IMR-90 (cell line): ENCODE data around the gene MPRIP. TPM values are rescaled to one million over a fixed set of nuclear protein-coding genes. Genes with fewer than 3 reads are reported as not detected.

Experiments used
- ATAC-seq: fragments of 200-7000 bp; cut with Tn5 transposase; 2 replicates; pipeline ENCODE4 v1.9.1; 2020; ENCODE audit warnings: low read depth, mild to moderate bottlenecking, moderate library complexity
- BruUV-seq: library from RNA; stranded (reverse); fragments of 400-500 nt; replicated peaks from 2 replicates; lab custom pipeline; 2021; lab: Mats Ljungman, UMichigan
- CTCF ChIA-PET: fragments of 300-600 bp; formaldehyde crosslinking; extraction: SDS; loops from one replicate; lab custom pipeline; 2021; ENCODE audit warnings: antibody characterized with exemption; lab: Yijun Ruan, JAX
- POLR2A ChIA-PET: fragments of 300-600 bp; sonication (Branson Sonifier 250); formaldehyde crosslinking; loops from one replicate; lab custom pipeline; 2022; ENCODE audit warnings: antibody characterized with exemption; ENCODE audit not compliant: unreplicated experiment; lab: Charles Lee
- DNase-seq: peaks from one replicate; pipeline ENCODE4 v3.0.0; 2013
- H2AFZ ChIP-seq: replicated peaks from 2 replicates; pipeline ENCODE3; 2013; ENCODE audit warnings: low read length, mild to moderate bottlenecking; ENCODE audit not compliant: poor library complexity
- H2AK5ac ChIP-seq: 2 replicates; pipeline ENCODE4 v1.6.1; 2013; ENCODE audit warnings: low read depth, low read length, inconsistent platforms
- H2AK9ac ChIP-seq: replicated peaks from 2 replicates; pipeline ENCODE3; 2013; ENCODE audit warnings: mild to moderate bottlenecking, low read depth, low read length, moderate library complexity; ENCODE audit not compliant: poor library complexity
- H2BK120ac ChIP-seq: 2 replicates; pipeline ENCODE4 v1.6.1; 2013; ENCODE audit warnings: low read depth, low read length, inconsistent platforms
- H2BK15ac ChIP-seq: 3 replicates; pipeline ENCODE4 v1.6.1; 2013; ENCODE audit warnings: low read depth, low read length, inconsistent platforms
- H2BK20ac ChIP-seq: 2 replicates; pipeline ENCODE4 v1.6.1; 2013; ENCODE audit warnings: low read depth, mild to moderate bottlenecking, inconsistent platforms, low read length, moderate library complexity
- H2BK5ac ChIP-seq: 2 replicates; pipeline ENCODE4 v1.6.1; 2013; ENCODE audit warnings: mild to moderate bottlenecking, low read depth, low read length, inconsistent platforms; ENCODE audit not compliant: poor library complexity, severe bottlenecking
- H3K14ac ChIP-seq: replicated peaks from 2 replicates; pipeline ENCODE4 v1.6.1; 2013; ENCODE audit warnings: low read depth, low read length, inconsistent platforms
- H3K18ac ChIP-seq: 2 replicates; pipeline ENCODE4 v1.6.1; 2013; ENCODE audit warnings: low read depth, low read length, control low read depth
- H3K23ac ChIP-seq: 2 replicates; pipeline ENCODE4 v1.6.1; 2013; ENCODE audit warnings: low read depth, low read length, inconsistent platforms
- H3K27ac ChIP-seq: 2 replicates; pipeline ENCODE4 v1.5.1; 2013; ENCODE audit warnings: mild to moderate bottlenecking, control low read depth, low read length; ENCODE audit not compliant: insufficient read depth
- H3K27me3 ChIP-seq: 2 replicates; pipeline ENCODE4 v1.6.1; 2013; ENCODE audit warnings: low read length; ENCODE audit not compliant: control insufficient read depth, insufficient read depth
- H3K36me3 ChIP-seq: 2 replicates; pipeline ENCODE4 v1.6.1; 2013; ENCODE audit warnings: low read length, mixed read lengths; ENCODE audit not compliant: control insufficient read depth, insufficient read depth
- H3K4ac ChIP-seq: 2 replicates; pipeline ENCODE4 v1.6.1; 2013; ENCODE audit warnings: low read depth, low read length, inconsistent platforms
- H3K4me1 ChIP-seq: 2 replicates; pipeline ENCODE4 v1.6.1; 2013; ENCODE audit warnings: low read length, mixed read lengths; ENCODE audit not compliant: control insufficient read depth, insufficient read depth
- H3K4me2 ChIP-seq: 2 replicates; pipeline ENCODE4 v1.6.1; 2013; ENCODE audit warnings: low read depth, mild to moderate bottlenecking, control low read depth, low read length, moderate library complexity
- H3K4me3 ChIP-seq: 2 replicates; pipeline ENCODE4 v1.5.1; 2013; ENCODE audit warnings: low read depth, mild to moderate bottlenecking, control low read depth, low read length, moderate library complexity; ENCODE audit not compliant: insufficient read depth
- H3K56ac ChIP-seq: 2 replicates; pipeline ENCODE4 v1.6.1; 2013; ENCODE audit warnings: low read length, inconsistent platforms; ENCODE audit not compliant: insufficient read depth; ENCODE audit errors: extremely low read depth
- H3K79me1 ChIP-seq, 2 experiments: 2 replicates each; pipeline ENCODE4 v1.6.1; 2013; ENCODE audit warnings: low read length in 2 of 2, inconsistent platforms in 1 of 2, low read depth in 1 of 2
- H3K9ac ChIP-seq: 2 replicates; pipeline ENCODE4 v1.6.1; 2013; ENCODE audit warnings: low read depth, low read length, control low read depth
- H3K9me1 ChIP-seq: 2 replicates; pipeline ENCODE4 v1.6.1; 2013; ENCODE audit warnings: low read length, inconsistent platforms; ENCODE audit not compliant: insufficient read depth
- H3K9me3 ChIP-seq: 2 replicates; pipeline ENCODE4 v1.6.1; 2013; ENCODE audit warnings: low read length; ENCODE audit not compliant: control insufficient read depth, insufficient read depth
- H4K20me1 ChIP-seq: 2 replicates; pipeline ENCODE4 v1.6.1; 2013; ENCODE audit warnings: low read length, inconsistent platforms; ENCODE audit not compliant: insufficient read depth
- H4K5ac ChIP-seq: 2 replicates; pipeline ENCODE4 v1.6.1; 2013; ENCODE audit warnings: mild to moderate bottlenecking, low read depth, low read length, control low read depth
- H4K8ac ChIP-seq, 2 experiments: 2 replicates each; pipeline ENCODE4 v1.6.1; 2013; ENCODE audit warnings: low read depth in 2 of 2, low read length in 2 of 2, control low read depth in 1 of 2, inconsistent platforms in 1 of 2
- H4K91ac ChIP-seq: 2 replicates; pipeline ENCODE4 v1.6.1; 2013; ENCODE audit warnings: low read depth, low read length, inconsistent platforms; ENCODE audit not compliant: insufficient read depth
- BHLHE40 ChIP-seq: fragments of 150-350 bp; IDR thresholded peaks from 2 replicates; pipeline ENCODE4 v1.6.1; 2016; ENCODE audit warnings: mild to moderate bottlenecking, low read depth, low read length
- MXI1 ChIP-seq: IDR thresholded peaks from 2 replicates; pipeline ENCODE4 v1.6.1; 2012; ENCODE audit warnings: low read depth, mild to moderate bottlenecking, low read length, moderate library complexity, borderline replicate concordance
- NFE2L2 ChIP-seq: fragments of 150-350 bp; IDR thresholded peaks from 2 replicates; pipeline ENCODE4 v1.6.1; 2016; ENCODE audit warnings: low read depth, mild to moderate bottlenecking, low read length
- RAD21 ChIP-seq: IDR thresholded peaks from 2 replicates; pipeline ENCODE4 v1.6.1; 2012; ENCODE audit warnings: low read length, improper control_type of control experiment
- WGBS, 2 experiments: methylation state at CpG; one replicate each; pipeline versions ENCODE4 v1.1.5 to v1.1.7; 2013; ENCODE audit warnings: missing lambda C conversion rate in 2 of 2; ENCODE audit not compliant: insufficient read length in 1 of 2; ENCODE audit errors: extremely low coverage in 2 of 2; 5-methylcytosine and 5-hydroxymethylcytosine counted together
- dilution Hi-C: fragments of 300-500 bp; cut with HindIII; formaldehyde crosslinking; loops from one replicate; pipeline ENCODE4 v1.14.3; 2018; ENCODE audit warnings: low sequenced_read_pairs; ENCODE audit not compliant: unreplicated experiment
- in situ Hi-C: fragments of 300-500 bp; cut with MboI; formaldehyde crosslinking; loops from 3 replicates; pipeline ENCODE4 v1.14.3; 2019; ENCODE audit warnings: low sequenced_read_pairs, inconsistent platforms, mixed read lengths
- intact Hi-C: fragments of 100-400 bp; cut with micrococcal nuclease; formaldehyde crosslinking; loops from 2 replicates; pipeline ENCODE4 v1.10.0; 2022
- polyA plus RNA-seq, 3 experiments: library from polyadenylated mRNA; depleted of rRNA; stranded (reverse); fragments of >200 nt; gene quantifications; 2 replicates each; pipeline ENCODE4 v1.2.3, GENCODE V29; 2012; ENCODE audit warnings: low replicate concordance in 1 of 3
- total RNA-seq: library from RNA; depleted of rRNA; stranded (reverse); fragments of >200 nt; gene quantifications from 2 replicates; pipeline ENCODE4 v1.2.3, GENCODE V29; 2012
- TF ChIP-seq, protein P1 (sequence below): fragments of 150-350 bp; IDR thresholded peaks from 2 replicates; pipeline ENCODE4 v1.6.1; 2017; ENCODE audit warnings: mild to moderate bottlenecking, antibody characterized with exemption, low read length, low read depth
- TF ChIP-seq, protein P2 (sequence below): conservative IDR thresholded peaks from 2 replicates; pipeline ENCODE4 v1.5.1; 2012; ENCODE audit warnings: mild to moderate bottlenecking, low read depth, low read length, improper control_type of control experiment

MPRIP gene
- total and polyA plus RNA-seq, 2 of the 4 experiments (the other 2 are of a cell fraction), result 111 to 149 TPM

DNA sequence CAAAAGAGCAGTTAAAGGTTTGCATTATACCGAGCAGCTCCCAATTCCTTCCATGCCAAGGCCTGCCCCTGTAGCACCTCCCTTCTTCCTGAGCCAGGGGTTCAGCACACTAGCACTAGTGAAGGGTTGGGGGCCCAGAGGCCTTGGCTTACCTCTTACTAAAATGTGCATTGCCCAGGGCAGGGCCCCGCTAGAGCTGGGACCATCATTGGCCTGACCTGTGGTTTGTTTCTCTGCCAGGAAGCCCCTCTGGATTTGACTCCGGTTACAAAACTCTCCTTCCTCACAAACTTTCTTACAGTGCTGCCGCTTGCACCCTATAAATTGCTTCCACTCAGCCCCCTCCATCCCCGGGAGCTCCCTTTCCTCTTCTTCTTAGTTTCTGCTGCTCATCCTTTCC lies 33.8 kb downstream of the MPRIP start:
- no TSS peak for BruUV-seq
- H3K9ac ChIP-seq, result no peak overlapping the region
- H3K4me1 ChIP-seq, result peaks cover 30% of the 10 kb centered on the region
- peaks cover 100% of the 10 kb centered on the region for H4K20me1 ChIP-seq
- no peak overlapping the region for H4K91ac ChIP-seq
- H3K4ac ChIP-seq, result no peak overlapping the region
- no peak overlapping the region for H2BK120ac ChIP-seq
- H2AK9ac ChIP-seq, result no peak overlapping the region
- no peak overlapping the region for H2AK5ac ChIP-seq
- no peak overlapping the region for H2BK5ac ChIP-seq
- H3K9me3 ChIP-seq, result no peaks in the 10 kb centered on the region
- peaks cover 48 to 100% of the 10 kb centered on the region in 2 experiments for H3K79me1 ChIP-seq
- H2BK20ac ChIP-seq, result no peak overlapping the region
- 100% methylated on average over 1 of the region's 5 CpGs; no CpG with 5 or more reads in 1 of the 2 experiments for WGBS, 2 experiments
- ChIA-PET POLR2A (no interaction called here), CTCF (no interaction called here)
- no peak overlapping the region for H4K5ac ChIP-seq
- H3K18ac ChIP-seq, result no peak overlapping the region
- no peaks in the 10 kb centered on the region for H3K27me3 ChIP-seq
- no peak overlapping the region for H3K23ac ChIP-seq
- intact Hi-C loops (no loop called here), in situ Hi-C loops (no loop called here), dilution Hi-C loops (no loop called here)
- H4K8ac ChIP-seq, result no peak overlapping the region
- H3K9me1 ChIP-seq, result peaks cover 35% of the 10 kb centered on the region
- DNase-seq (no peak), ATAC-seq (no peak)
- no peak overlapping the region for H3K4me2 ChIP-seq
- no peak overlapping the region for H3K27ac ChIP-seq
- no peak overlapping the region for H3K4me3 ChIP-seq
- H3K14ac ChIP-seq, result no peak overlapping the region; the same call in 1 of the 2 replicates
- no peak overlapping the region for H3K56ac ChIP-seq
- TF ChIP-seq MXI1, result no peak
- TF ChIP-seq RAD21, result no peak
- no peak for TF ChIP-seq NFE2L2
- TF ChIP-seq, protein P1, sequence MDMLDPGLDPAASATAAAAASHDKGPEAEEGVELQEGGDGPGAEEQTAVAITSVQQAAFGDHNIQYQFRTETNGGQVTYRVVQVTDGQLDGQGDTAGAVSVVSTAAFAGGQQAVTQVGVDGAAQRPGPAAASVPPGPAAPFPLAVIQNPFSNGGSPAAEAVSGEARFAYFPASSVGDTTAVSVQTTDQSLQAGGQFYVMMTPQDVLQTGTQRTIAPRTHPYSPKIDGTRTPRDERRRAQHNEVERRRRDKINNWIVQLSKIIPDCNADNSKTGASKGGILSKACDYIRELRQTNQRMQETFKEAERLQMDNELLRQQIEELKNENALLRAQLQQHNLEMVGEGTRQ, result no peak
- TF ChIP-seq BHLHE40, result no peak
- TF ChIP-seq, protein P2, sequence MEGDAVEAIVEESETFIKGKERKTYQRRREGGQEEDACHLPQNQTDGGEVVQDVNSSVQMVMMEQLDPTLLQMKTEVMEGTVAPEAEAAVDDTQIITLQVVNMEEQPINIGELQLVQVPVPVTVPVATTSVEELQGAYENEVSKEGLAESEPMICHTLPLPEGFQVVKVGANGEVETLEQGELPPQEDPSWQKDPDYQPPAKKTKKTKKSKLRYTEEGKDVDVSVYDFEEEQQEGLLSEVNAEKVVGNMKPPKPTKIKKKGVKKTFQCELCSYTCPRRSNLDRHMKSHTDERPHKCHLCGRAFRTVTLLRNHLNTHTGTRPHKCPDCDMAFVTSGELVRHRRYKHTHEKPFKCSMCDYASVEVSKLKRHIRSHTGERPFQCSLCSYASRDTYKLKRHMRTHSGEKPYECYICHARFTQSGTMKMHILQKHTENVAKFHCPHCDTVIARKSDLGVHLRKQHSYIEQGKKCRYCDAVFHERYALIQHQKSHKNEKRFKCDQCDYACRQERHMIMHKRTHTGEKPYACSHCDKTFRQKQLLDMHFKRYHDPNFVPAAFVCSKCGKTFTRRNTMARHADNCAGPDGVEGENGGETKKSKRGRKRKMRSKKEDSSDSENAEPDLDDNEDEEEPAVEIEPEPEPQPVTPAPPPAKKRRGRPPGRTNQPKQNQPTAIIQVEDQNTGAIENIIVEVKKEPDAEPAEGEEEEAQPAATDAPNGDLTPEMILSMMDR, result no peak
- no peak overlapping the region for H2BK15ac ChIP-seq
- no peak overlapping the region for H2AFZ ChIP-seq
- peaks cover 24% of the 10 kb centered on the region for H3K36me3 ChIP-seq
